ENCODE data around the gene EPHA3. TPM values are rescaled to one million over a fixed set of nuclear protein-coding genes. Genes with fewer than 3 reads are reported as not detected.

The EPHA3 gene
- total RNA-seq, 1 experiment from 2014 or later: 21.5 TPM

- no peak overlapping the region for H3K27ac ChIP-seq (ENCODE audit: low read depth, low read length, poor library complexity, severe bottlenecking)
- DNase-seq (ENCODE audit: low spot score): no peak
- ChIA-PET CTCF (no interaction called here), POLR2A (ENCODE audit: low non-redundant PET) (no interaction called here)
- intact Hi-C loops (cut with micrococcal nuclease; ENCODE audit: unreplicated experiment): no loop called here
- BruUV-seq (replicated peaks): no TSS peak
- H3K4me1 ChIP-seq (ENCODE audit: insufficient read depth, low read length, poor library complexity, severe bottlenecking): no peaks in the 10 kb centered on the region
- no peak overlapping the region for H3K4me3 ChIP-seq (ENCODE audit: low read depth, low read length, poor library complexity, severe bottlenecking)
- no peaks in the 10 kb centered on the region for H3K36me3 ChIP-seq (ENCODE audit: insufficient read depth, low read length, poor library complexity, severe bottlenecking)
- no peaks in the 10 kb centered on the region for H3K9me3 ChIP-seq (ENCODE audit: low read depth, low read length, poor library complexity, severe bottlenecking)
- TF ChIP-seq CTCF (conservative IDR thresholded peaks at IDR 0.05; ENCODE audit: low read depth, low read length): no peak
- TF ChIP-seq EZH2 (IDR thresholded peaks at IDR 0.05; ENCODE audit: borderline replicate concordance, low read depth, low read length, poor library complexity, severe bottlenecking): no peak
- no peaks in the 10 kb centered on the region for H3K27me3 ChIP-seq (replicated peaks; ENCODE audit: insufficient read depth, low read depth, low read length, poor library complexity)
Measured at GRCh38 chr3:89320186-89320585, 212.8 kb downstream of the EPHA3 start.

- no TSS peak for BruUV-seq (replicated peaks)
- no peak overlapping the region for H3K4me3 ChIP-seq (ENCODE audit: low read depth, low read length, poor library complexity, severe bottlenecking)
- intact Hi-C loops (cut with micrococcal nuclease; ENCODE audit: unreplicated experiment): no loop called here
- no peak overlapping the region for H3K27ac ChIP-seq (ENCODE audit: low read depth, low read length, poor library complexity, severe bottlenecking)
- no peaks in the 10 kb centered on the region for H3K27me3 ChIP-seq (replicated peaks; ENCODE audit: insufficient read depth, low read depth, low read length, poor library complexity)
- CTCF ChIA-PET: no interaction called here
- DNase-seq (ENCODE audit: low spot score): no peak
- H3K9me3 ChIP-seq (ENCODE audit: low read depth, low read length, poor library complexity, severe bottlenecking): no peaks in the 10 kb centered on the region
- POLR2A ChIA-PET (ENCODE audit: low non-redundant PET): no interaction called here
- no peaks in the 10 kb centered on the region for H3K36me3 ChIP-seq (ENCODE audit: insufficient read depth, low read length, poor library complexity, severe bottlenecking)
- no peak for TF ChIP-seq EZH2 (IDR thresholded peaks at IDR 0.05; ENCODE audit: borderline replicate concordance, low read depth, low read length, poor library complexity, severe bottlenecking)
- TF ChIP-seq CTCF (conservative IDR thresholded peaks at IDR 0.05; ENCODE audit: low read depth, low read length): no peak
- H3K4me1 ChIP-seq (ENCODE audit: insufficient read depth, low read length, poor library complexity, severe bottlenecking): peaks cover 3% of the 10 kb centered on the region
Measured at GRCh38 chr3:89326997-89327396, 219.6 kb downstream of the EPHA3 start.

GRCh38 chr3:89332386-89332785 lies 225.0 kb downstream of the EPHA3 start:
- no peak overlapping the region for H3K4me3 ChIP-seq (ENCODE audit: low read depth, low read length, poor library complexity, severe bottlenecking)
- POLR2A ChIA-PET (ENCODE audit: low non-redundant PET): interaction anchor here (0.6 kb wide), 1 partner anchor 28 kb away, joined by 3 read pairs; no protein-coding TSS in a partner anchor
- H3K27ac ChIP-seq (ENCODE audit: low read depth, low read length, poor library complexity, severe bottlenecking): no peak overlapping the region
- no peak for TF ChIP-seq EZH2 (IDR thresholded peaks at IDR 0.05; ENCODE audit: borderline replicate concordance, low read depth, low read length, poor library complexity, severe bottlenecking)
- no peak for TF ChIP-seq CTCF (conservative IDR thresholded peaks at IDR 0.05; ENCODE audit: low read depth, low read length)
- intact Hi-C loops (cut with micrococcal nuclease; ENCODE audit: unreplicated experiment): no loop called here
- no peaks in the 10 kb centered on the region for H3K36me3 ChIP-seq (ENCODE audit: insufficient read depth, low read length, poor library complexity, severe bottlenecking)
- CTCF ChIA-PET: no interaction called here
- no peaks in the 10 kb centered on the region for H3K9me3 ChIP-seq (ENCODE audit: low read depth, low read length, poor library complexity, severe bottlenecking)
- DNase-seq (ENCODE audit: low spot score): no peak
- H3K4me1 ChIP-seq (ENCODE audit: insufficient read depth, low read length, poor library complexity, severe bottlenecking): peaks cover 19% of the 10 kb centered on the region
- BruUV-seq (replicated peaks): no TSS peak
- H3K27me3 ChIP-seq (replicated peaks; ENCODE audit: insufficient read depth, low read depth, low read length, poor library complexity): no peaks in the 10 kb centered on the region

Data from A673 (cell line).